HL-60 (cell line): ENCODE data around the gene PRKD2.

Source experiments
- CTCF ChIP-seq: IDR thresholded peaks from one replicate; pipeline ENCODE4 v1.5.1; 2011; ENCODE audit warnings: low read length, control low read depth, inconsistent platforms; ENCODE audit not compliant: insufficient read depth
- GABPA ChIP-seq: IDR thresholded peaks from 2 replicates; pipeline ENCODE4 v1.6.1; 2012; ENCODE audit warnings: low read depth
- SPI1 ChIP-seq: IDR thresholded peaks from 2 replicates; pipeline ENCODE4 v1.6.1; 2012; ENCODE audit warnings: low read depth, mild to moderate bottlenecking, borderline replicate concordance

GRCh38 chr19:46626446-46626845 is 90.5 kb downstream of the PRKD2 start:
- TF ChIP-seq CTCF, result no peak
- TF ChIP-seq GABPA, result no peak
- no peak for TF ChIP-seq SPI1
